ENCODE measurements around the gene ICAM1.

ICAM1 gene

GRCh38 chr19:10270616-10271394 is at the start of gene ICAM1:
Gene ICAM1 (plus strand): TSS chr19:10271120. CDS start chr19:10271160, 40 bp downstream.
- H3K36me3 ChIP-seq (ENCODE audit: control insufficient read depth, insufficient read depth, low read length): no peaks in the 10 kb centered on the region
- no peaks in the 10 kb centered on the region for H3K9me3 ChIP-seq (ENCODE audit: control insufficient read depth, low read length)
- peaks cover 18% of the 10 kb centered on the region for H3K4me1 ChIP-seq (ENCODE audit: control insufficient read depth, insufficient read depth, low read length)
- peak within 1 kb of the TSS; percentile 49 for H3K9ac ChIP-seq (ENCODE audit: low read length)
- H3K27me3 ChIP-seq (ENCODE audit: control insufficient read depth, insufficient read depth, low read length): peaks cover 26% of the 10 kb centered on the region
- peak within 1 kb of the TSS; percentile 19 for H3K4me3 ChIP-seq (ENCODE audit: low read length)

DNA sequence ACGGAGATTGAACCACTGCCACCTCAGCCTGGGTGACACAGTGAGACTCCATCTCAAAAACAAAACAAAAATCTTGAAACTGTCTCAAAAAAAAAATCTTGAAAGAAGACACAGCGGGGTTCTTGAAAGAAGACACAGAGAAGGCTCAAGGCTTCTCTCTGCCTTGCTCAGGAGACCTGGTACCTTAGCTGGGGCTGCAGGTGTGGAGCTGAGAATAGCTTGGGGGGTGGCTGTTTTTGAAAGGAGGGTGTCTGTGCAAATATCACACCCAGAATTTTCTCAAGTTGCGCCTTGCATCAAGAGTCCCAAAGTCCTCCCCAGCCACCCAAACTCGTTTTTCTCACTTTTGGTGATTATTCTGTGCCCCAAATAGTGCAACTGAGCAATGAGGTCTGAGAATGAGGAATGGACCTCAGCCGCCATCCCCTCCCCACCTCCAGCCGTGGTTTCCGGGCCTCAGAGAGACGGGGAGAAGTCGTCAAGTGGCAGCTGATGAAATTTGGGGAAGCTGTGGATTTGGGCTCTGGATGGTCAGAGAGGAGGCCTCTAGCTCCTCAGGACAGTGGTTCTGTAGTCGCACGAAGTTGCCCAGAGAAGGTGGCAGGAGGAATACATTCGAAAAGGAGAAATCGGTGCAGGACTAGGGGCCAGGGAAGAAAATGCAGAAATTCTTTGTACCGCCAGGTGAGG is 48.6 kb upstream of the ICAM1 start:
- H3K9ac ChIP-seq (ENCODE audit: low read length): no peak overlapping the region
- H3K4me1 ChIP-seq (ENCODE audit: control insufficient read depth, insufficient read depth, low read length): no peaks in the 10 kb centered on the region

DNA sequence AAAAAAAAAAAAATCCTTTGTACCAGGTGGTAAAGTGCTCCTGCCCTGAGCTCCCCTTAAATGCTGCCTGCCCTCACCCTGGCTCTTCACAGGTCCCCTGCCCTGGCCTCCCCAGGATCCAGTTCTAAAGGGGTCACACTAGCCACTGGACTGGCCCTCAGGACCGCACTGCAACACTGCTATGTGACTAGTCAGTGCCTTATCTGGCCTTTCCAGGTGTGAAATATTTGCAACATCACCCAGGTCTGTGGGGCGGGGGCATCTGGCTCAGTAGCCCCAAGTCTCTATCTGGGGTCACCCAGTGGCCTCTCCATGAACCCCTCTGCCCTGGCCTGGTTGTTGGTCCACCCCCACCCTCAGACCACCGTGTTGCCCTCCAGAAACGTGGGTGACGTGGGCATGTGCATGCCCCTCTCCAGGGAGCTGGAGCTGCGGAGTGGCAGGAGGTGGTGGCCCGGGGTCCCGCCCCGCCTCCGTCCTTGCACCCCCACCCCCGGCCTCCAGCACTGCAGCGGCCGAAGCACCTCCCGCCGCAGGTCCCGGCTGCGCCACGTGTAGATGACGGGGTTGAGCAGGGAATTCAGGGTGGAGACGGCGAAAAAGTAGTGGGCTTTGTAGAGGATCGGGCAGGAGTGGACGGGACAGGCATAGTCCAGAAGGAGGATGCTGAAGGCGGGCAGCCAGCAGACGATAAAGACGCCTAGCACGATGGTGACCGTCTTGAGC is 47.3 kb upstream of the ICAM1 start:
- Histone ChIP-seq H3K36me3 (ENCODE audit: control insufficient read depth, insufficient read depth, low read length) (no peaks in the 10 kb centered on the region), H3K4me3 (ENCODE audit: low read length) (no peak overlapping the region), H3K27me3 (ENCODE audit: control insufficient read depth, insufficient read depth, low read length) (no peaks in the 10 kb centered on the region), H3K9me3 (ENCODE audit: control insufficient read depth, low read length) (no peaks in the 10 kb centered on the region), H3K4me1 (ENCODE audit: control insufficient read depth, insufficient read depth, low read length) (no peaks in the 10 kb centered on the region), H3K9ac (ENCODE audit: low read length) (no peak overlapping the region)

More for the DNA sequence above, 48.6 kb upstream of the ICAM1 start:
- no peaks in the 10 kb centered on the region for H3K36me3 ChIP-seq (ENCODE audit: control insufficient read depth, insufficient read depth, low read length)
- no peaks in the 10 kb centered on the region for H3K27me3 ChIP-seq (ENCODE audit: control insufficient read depth, insufficient read depth, low read length)
- no peak overlapping the region for H3K4me3 ChIP-seq (ENCODE audit: low read length)
- H3K9me3 ChIP-seq (ENCODE audit: control insufficient read depth, low read length): no peaks in the 10 kb centered on the region

- no peaks in the 10 kb centered on the region for H3K9me3 ChIP-seq (ENCODE audit: control insufficient read depth, low read length)
- no peaks in the 10 kb centered on the region for H3K36me3 ChIP-seq (ENCODE audit: control insufficient read depth, insufficient read depth, low read length)
- no peaks in the 10 kb centered on the region for H3K4me1 ChIP-seq (ENCODE audit: control insufficient read depth, insufficient read depth, low read length)
- no peaks in the 10 kb centered on the region for H3K27me3 ChIP-seq (ENCODE audit: control insufficient read depth, insufficient read depth, low read length)
- H3K9ac ChIP-seq (ENCODE audit: low read length): no peak overlapping the region
- no peak overlapping the region for H3K4me3 ChIP-seq (ENCODE audit: low read length)
Measured at GRCh38 chr19:10224337-10224736, 46.6 kb upstream of the ICAM1 start.

- Histone ChIP-seq H3K9me3 (ENCODE audit: control insufficient read depth, low read length) (no peaks in the 10 kb centered on the region), H3K27me3 (ENCODE audit: control insufficient read depth, insufficient read depth, low read length) (peaks cover 3% of the 10 kb centered on the region), H3K4me3 (ENCODE audit: low read length) (no peak overlapping the region), H3K36me3 (ENCODE audit: control insufficient read depth, insufficient read depth, low read length) (no peaks in the 10 kb centered on the region), H3K4me1 (ENCODE audit: control insufficient read depth, insufficient read depth, low read length) (peaks cover 8% of the 10 kb centered on the region), H3K9ac (ENCODE audit: low read length) (peak overlapping the region; percentile 17)
Measured at GRCh38 chr19:10226021-10226375, 44.9 kb upstream of the ICAM1 start.

GRCh38 chr19:10226376-10227025 is 44.4 kb upstream of the ICAM1 start:
- peaks cover 3% of the 10 kb centered on the region for H3K27me3 ChIP-seq (ENCODE audit: control insufficient read depth, insufficient read depth, low read length)
- H3K4me1 ChIP-seq (ENCODE audit: control insufficient read depth, insufficient read depth, low read length): peaks cover 8% of the 10 kb centered on the region
- H3K9me3 ChIP-seq (ENCODE audit: control insufficient read depth, low read length): no peaks in the 10 kb centered on the region
- H3K36me3 ChIP-seq (ENCODE audit: control insufficient read depth, insufficient read depth, low read length): no peaks in the 10 kb centered on the region
- H3K4me3 ChIP-seq (ENCODE audit: low read length): no peak overlapping the region
- H3K9ac ChIP-seq (ENCODE audit: low read length): peak overlapping the region; percentile 17

DNA sequence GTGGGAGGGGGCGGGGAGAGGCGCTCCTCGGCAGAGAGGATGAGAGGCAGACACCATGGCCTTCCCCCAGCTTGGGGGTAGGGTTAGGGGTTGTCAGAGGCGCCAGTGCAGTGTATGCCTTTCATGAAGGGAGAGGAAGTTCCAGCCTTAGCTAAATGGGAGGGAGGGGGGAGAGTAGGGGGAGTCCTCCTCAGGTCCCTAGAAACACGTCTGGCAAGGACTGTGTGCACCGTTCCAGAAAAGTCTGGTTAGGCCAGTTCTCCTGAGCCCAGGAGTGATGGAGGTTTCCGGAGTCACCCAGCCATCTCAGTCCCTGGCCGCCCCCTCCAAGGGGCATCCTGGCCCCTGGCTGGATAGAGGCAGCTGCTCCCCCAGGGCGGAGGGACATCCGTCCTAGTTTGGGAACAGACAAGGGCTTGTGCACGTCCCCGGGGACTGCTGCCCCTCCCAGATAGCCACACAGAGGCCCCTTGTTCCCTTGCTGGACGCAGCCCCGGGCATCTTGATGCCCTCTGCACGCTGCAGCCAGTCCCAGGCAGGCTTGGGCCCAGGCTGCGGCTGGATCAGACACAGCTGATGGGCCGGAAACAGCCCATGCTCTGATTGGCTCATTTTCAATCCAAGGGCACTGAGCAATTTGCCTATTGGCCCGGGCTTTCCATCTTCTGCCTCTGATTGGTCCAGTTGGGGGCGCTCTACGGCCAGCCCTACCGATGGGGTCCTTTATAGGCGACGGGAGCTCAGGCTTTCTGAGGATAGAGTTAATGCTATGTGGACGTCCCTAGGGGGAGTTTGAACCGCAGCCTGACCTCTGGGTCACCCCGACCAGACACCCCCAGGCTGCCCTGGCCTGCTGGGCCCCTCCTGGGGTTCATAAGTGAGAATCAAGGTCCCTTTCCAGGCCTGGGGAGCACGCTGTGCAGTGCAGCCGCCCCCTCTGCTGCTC is 43.6 kb upstream of the ICAM1 start:
- no peaks in the 10 kb centered on the region for H3K9me3 ChIP-seq (ENCODE audit: control insufficient read depth, low read length)
- peaks cover 8% of the 10 kb centered on the region for H3K4me1 ChIP-seq (ENCODE audit: control insufficient read depth, insufficient read depth, low read length)
- peaks cover 3% of the 10 kb centered on the region for H3K27me3 ChIP-seq (ENCODE audit: control insufficient read depth, insufficient read depth, low read length)
- no peaks in the 10 kb centered on the region for H3K36me3 ChIP-seq (ENCODE audit: control insufficient read depth, insufficient read depth, low read length)
- H3K4me3 ChIP-seq (ENCODE audit: low read length): no peak overlapping the region
- H3K9ac ChIP-seq (ENCODE audit: low read length): peak overlapping the region; percentile 15

DNA sequence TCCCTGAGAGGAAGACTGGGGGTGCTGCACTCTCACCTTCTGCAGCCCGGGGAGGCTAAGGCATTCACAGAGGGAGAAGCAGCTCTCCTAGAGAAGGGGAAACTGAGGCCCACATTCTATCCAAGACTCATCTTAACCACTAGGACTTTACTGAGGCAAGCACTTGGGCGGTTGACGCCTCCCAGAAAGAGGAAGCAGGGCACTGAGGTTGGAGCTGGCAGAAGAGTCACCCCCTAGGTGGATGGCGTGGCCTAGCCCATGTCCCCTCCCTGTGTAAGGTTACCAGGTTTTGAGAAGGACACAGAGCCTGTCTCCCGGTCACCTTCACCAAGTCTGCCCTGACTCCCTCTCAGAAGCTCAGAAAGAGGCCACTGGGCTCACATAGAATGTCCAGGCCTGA is 42.5 kb upstream of the ICAM1 start:
- no peaks in the 10 kb centered on the region for H3K9me3 ChIP-seq (ENCODE audit: control insufficient read depth, low read length)
- no peaks in the 10 kb centered on the region for H3K36me3 ChIP-seq (ENCODE audit: control insufficient read depth, insufficient read depth, low read length)
- peaks cover 3% of the 10 kb centered on the region for H3K27me3 ChIP-seq (ENCODE audit: control insufficient read depth, insufficient read depth, low read length)
- no peak overlapping the region for H3K4me3 ChIP-seq (ENCODE audit: low read length)
- H3K9ac ChIP-seq (ENCODE audit: low read length): no peak overlapping the region
- peaks cover 8% of the 10 kb centered on the region for H3K4me1 ChIP-seq (ENCODE audit: control insufficient read depth, insufficient read depth, low read length)

DNA sequence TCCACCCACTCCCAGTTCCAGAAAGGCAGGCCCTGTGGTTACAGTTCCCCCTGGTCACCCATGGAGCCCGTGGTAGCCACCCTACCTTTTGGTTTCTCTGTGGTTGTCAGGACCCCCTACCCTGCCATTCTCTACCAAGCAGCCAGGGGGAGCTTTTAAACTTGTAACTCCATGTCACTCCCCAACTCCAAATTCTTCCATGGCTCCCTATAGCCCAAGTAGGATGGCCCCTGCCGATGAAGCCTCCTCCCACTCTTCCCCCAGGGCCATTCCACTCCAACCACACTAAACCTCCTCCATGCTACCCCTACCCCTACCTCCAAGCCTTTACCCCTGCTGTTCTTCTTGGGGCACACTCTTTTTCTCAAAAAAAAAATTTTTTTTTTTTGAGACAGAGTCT is 42.0 kb upstream of the ICAM1 start:
- no peaks in the 10 kb centered on the region for H3K36me3 ChIP-seq (ENCODE audit: control insufficient read depth, insufficient read depth, low read length)
- H3K4me3 ChIP-seq (ENCODE audit: low read length): no peak overlapping the region
- no peaks in the 10 kb centered on the region for H3K9me3 ChIP-seq (ENCODE audit: control insufficient read depth, low read length)
- H3K9ac ChIP-seq (ENCODE audit: low read length): no peak overlapping the region
- H3K4me1 ChIP-seq (ENCODE audit: control insufficient read depth, insufficient read depth, low read length): peaks cover 8% of the 10 kb centered on the region
- peaks cover 3% of the 10 kb centered on the region for H3K27me3 ChIP-seq (ENCODE audit: control insufficient read depth, insufficient read depth, low read length)

DNA sequence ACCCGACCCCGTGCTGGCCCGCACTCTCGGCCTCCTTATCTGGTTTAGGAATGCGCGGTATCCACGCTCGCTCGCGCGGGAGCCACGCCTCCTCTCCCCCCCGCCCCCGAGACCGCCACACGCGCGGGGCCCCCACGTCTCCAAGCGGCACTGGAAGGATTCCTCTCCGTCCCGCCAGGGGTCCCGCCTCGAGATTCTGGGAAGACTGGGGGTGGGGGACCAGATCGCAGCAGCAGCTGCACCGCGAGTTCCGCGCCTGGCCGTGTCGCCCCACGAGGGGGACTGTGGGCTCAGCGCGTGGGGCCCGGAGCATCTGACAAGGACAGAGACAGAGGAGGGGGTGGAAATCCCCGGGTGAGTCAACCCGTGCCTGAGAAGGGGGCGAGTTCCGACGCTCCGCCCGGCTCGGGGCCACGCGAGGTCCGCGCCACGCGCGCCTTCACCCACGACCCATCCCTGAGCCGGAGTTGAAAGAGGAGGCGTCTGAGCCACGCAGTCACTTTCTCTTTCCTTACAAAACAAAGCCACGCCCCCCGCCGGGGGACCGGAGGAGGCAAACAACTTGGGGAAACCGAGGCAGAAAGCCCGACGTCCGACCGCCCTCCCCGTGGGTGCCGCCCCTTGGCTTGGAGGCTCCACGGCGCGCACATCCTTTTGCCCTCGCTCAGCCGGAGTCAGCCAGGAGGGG is 40.6 kb upstream of the ICAM1 start:
- no peaks in the 10 kb centered on the region for H3K36me3 ChIP-seq (ENCODE audit: control insufficient read depth, insufficient read depth, low read length)
- H3K9me3 ChIP-seq (ENCODE audit: control insufficient read depth, low read length): no peaks in the 10 kb centered on the region
- H3K4me1 ChIP-seq (ENCODE audit: control insufficient read depth, insufficient read depth, low read length): peaks cover 8% of the 10 kb centered on the region
- H3K4me3 ChIP-seq (ENCODE audit: low read length): peak overlapping the region; percentile 67
- peaks cover 3% of the 10 kb centered on the region for H3K27me3 ChIP-seq (ENCODE audit: control insufficient read depth, insufficient read depth, low read length)
- H3K9ac ChIP-seq (ENCODE audit: low read length): peak overlapping the region; percentile 84

Data from mucosa of stomach (tissue), 1 donor.